K562 (cell line): ENCODE data around the gene ZNF552. TPM values are rescaled to one million over a fixed set of nuclear protein-coding genes. Genes with fewer than 3 reads are reported as not detected.
"Not testable (repeated sequence)": the region's sequence is repeated elsewhere in the genome, so short reads cannot be mapped to it uniquely, and the experiment has no call there.

Source experiments
- FOXK2 ChIP-seq, 2 experiments: fragments of 450-650 bp; IDR thresholded peaks in 1 of 2; conservative IDR thresholded peaks in 1 of 2; 2 replicates each; pipeline ENCODE4 v1.6.1; 2016; ENCODE audit warnings: low read depth in 2 of 2, mild to moderate bottlenecking in 1 of 2
- HDAC1 ChIP-seq, 2 experiments: fragments of 450-650 bp; IDR thresholded peaks; 2 replicates each; pipeline ENCODE4 v1.6.1; 2016 to 2017; ENCODE audit warnings: inconsistent platforms in 1 of 2, mild to moderate bottlenecking in 1 of 2, moderate library complexity in 1 of 2
- TCF3 ChIP-seq: sonication (generic); formaldehyde crosslinking; IDR thresholded peaks from 2 replicates; pipeline ENCODE4 v1.4.0; 2020; ENCODE audit warnings: mild to moderate bottlenecking, missing genetic modification reagents
- ZBTB40 ChIP-seq, 2 experiments: fragments of 450-650 bp in 1 of 2; sonication (generic) in 1 of 2; formaldehyde crosslinking in 1 of 2; IDR thresholded peaks; 2 replicates each; pipeline versions ENCODE4 v1.7.1 to v1.9.0; 2016 to 2022; ENCODE audit warnings: inconsistent platforms in 1 of 2, mild to moderate bottlenecking in 1 of 2, missing genetic modification reagents in 1 of 2
- polyA plus RNA-seq, 8 experiments: library from polyadenylated mRNA; depleted of rRNA in 4 of 8; stranded (reverse) in 5 of 8; unstranded in 3 of 8; fragments of >200 nt; fragmentation: Nextera tagmentation in 2 of 8; fragmentation: Illumina TruSeq in 1 of 8; extraction: Ambion mirVana in 2 of 8; extraction: Trizol in 1 of 8; gene quantifications; 2 replicates each; pipeline versions ENCODE4 v1.2.1 to v1.2.3, GENCODE V29; 2011 to 2014; ENCODE audit warnings: inconsistent platforms in 1 of 8, missing spikeins in 1 of 8
- total RNA-seq, 7 experiments: library from RNA; depleted of rRNA in 6 of 7; stranded (reverse); fragments of >200 nt in 6 of 7; fragmentation: Illumina TruSeq in 2 of 7; extraction: Trizol in 2 of 7; gene quantifications; 2 replicates each; pipeline versions ENCODE4 v1.2.1 to v1.2.3, GENCODE V29; 2011 to 2021; ENCODE audit warnings: low replicate concordance in 1 of 7

Gene ZNF552
- total and polyA plus RNA-seq, 9 of the 15 experiments (the other 6 are each of a cell fraction or from before 2014, with no cell fraction given): 4.4 to 12.4 (median 8.5) TPM

- TF ChIP-seq ZBTB40 (IDR thresholded peaks at IDR 0.05) (peak; percentile 72), HDAC1 (IDR thresholded peaks at IDR 0.05) (peak in 1 of 2 experiments; percentile 24; a peak in 1 of 4 replicates), TCF3 (CRISPR knock-in tag) (peak; percentile 58), FOXK2 (conservative IDR thresholded peaks at IDR 0.05 in 1 of 2, IDR thresholded peaks at IDR 0.05 in 1 of 2; ENCODE audit: low read depth in 2 of 2) (peak; percentile 52 to 60; a peak in 1 of 4 replicates)
- TF ChIP-seq ZBTB40 (CRISPR knock-in tag; IDR thresholded peaks at IDR 0.05): not testable (repeated sequence)
Measured at GRCh38 chr19:57810410-57811295, 4.1 kb downstream of the ZNF552 start (continued).
